Lung (tissue), 16 donors: ENCODE measurements around the gene NBPF3. TPM values are rescaled to one million over a fixed set of nuclear protein-coding genes. Genes with fewer than 3 reads are reported as not detected.

Experiments
- ATAC-seq: fragments of 200-7000 bp; cut with Tn5 transposase; one replicate; pipeline ENCODE4 v1.9.1; 2020; ENCODE audit warnings: moderate number of reproducible peaks; ENCODE audit not compliant: insufficient read depth, low FRiP score
- DNase-seq, 3 donors: peaks; one replicate each; pipeline ENCODE4 v3.0.0-alpha.2; 2013 to 2017
- H3K27ac ChIP-seq, 2 donors: one replicate each; pipeline ENCODE4 v1.5.1; 2013; ENCODE audit warnings: mild to moderate bottlenecking in 2 of 2, moderate library complexity in 2 of 2, control low read depth in 1 of 2, inconsistent platforms in 1 of 2, low read depth in 1 of 2, low read length in 1 of 2
- H3K27me3 ChIP-seq, 3 donors: one replicate each; pipeline ENCODE4 v1.5.1; 2013; ENCODE audit warnings: low read length in 2 of 3; ENCODE audit not compliant: control insufficient read depth in 3 of 3, insufficient read depth in 3 of 3
- H3K36me3 ChIP-seq, 4 donors: one replicate each; pipeline ENCODE4 v1.5.1; 2013; ENCODE audit warnings: low read length in 4 of 4, mild to moderate bottlenecking in 1 of 4, moderate library complexity in 1 of 4; ENCODE audit not compliant: control insufficient read depth in 4 of 4, insufficient read depth in 4 of 4
- H3K4me1 ChIP-seq, 5 donors: one replicate each; pipeline ENCODE4 v1.5.1; 2013; ENCODE audit warnings: low read length in 5 of 5, mild to moderate bottlenecking in 2 of 5, moderate library complexity in 1 of 5; ENCODE audit not compliant: control insufficient read depth in 5 of 5, insufficient read depth in 5 of 5
- H3K4me3 ChIP-seq: one replicate; pipeline ENCODE4 v1.5.1; 2013; ENCODE audit warnings: mild to moderate bottlenecking, control low read depth, moderate library complexity
- H3K9ac ChIP-seq, 2 donors: one replicate each; pipeline ENCODE4 v1.5.1; 2013; ENCODE audit warnings: low read length in 2 of 2, control low read depth in 1 of 2; ENCODE audit not compliant: insufficient read depth in 1 of 2
- H3K9me3 ChIP-seq, 4 donors: one replicate each; pipeline ENCODE4 v1.5.1; 2013; ENCODE audit warnings: low read length in 3 of 4, mild to moderate bottlenecking in 1 of 4, moderate library complexity in 1 of 4; ENCODE audit not compliant: control insufficient read depth in 4 of 4, insufficient read depth in 3 of 4
- WGBS, 2 donors: extraction: QIAGEN DNeasy Blood & Tissue Kit; methylation state at CpG; one replicate each; pipeline ENCODE4 v1.1.7; 2013; 5-methylcytosine and 5-hydroxymethylcytosine counted together
- long read RNA-seq, 5 donors: transcript quantifications; one replicate each; lab custom pipeline, GENCODE V29; 2026
- polyA plus RNA-seq, 2 donors: library from polyadenylated mRNA; stranded (reverse); fragments of 200-250 nt; gene quantifications; one replicate each; pipeline ENCODE4 v1.2.1, GENCODE V29; 2013
- total RNA-seq, 2 donors: library from RNA; depleted of rRNA in 1 of 2; stranded (reverse); fragments of >200 nt in 1 of 2; gene quantifications; one replicate each; pipeline ENCODE4 v1.2.1, GENCODE V29; 2014 to 2021
- TF ChIP-seq, protein P1 (sequence below): IDR thresholded peaks from 2 replicates; pipeline ENCODE4 v1.5.1; 2012; ENCODE audit warnings: mild to moderate bottlenecking; ENCODE audit errors: control extremely low read depth, extremely low read depth
- donor health status: control.
- donor health status: control.
- donor health status: Bipolar disorder and iron deficiency.
- donor health status: healthy.
- donor health status: DM: yes; HTN: yes; CAD: no.

Gene NBPF3, protein sequence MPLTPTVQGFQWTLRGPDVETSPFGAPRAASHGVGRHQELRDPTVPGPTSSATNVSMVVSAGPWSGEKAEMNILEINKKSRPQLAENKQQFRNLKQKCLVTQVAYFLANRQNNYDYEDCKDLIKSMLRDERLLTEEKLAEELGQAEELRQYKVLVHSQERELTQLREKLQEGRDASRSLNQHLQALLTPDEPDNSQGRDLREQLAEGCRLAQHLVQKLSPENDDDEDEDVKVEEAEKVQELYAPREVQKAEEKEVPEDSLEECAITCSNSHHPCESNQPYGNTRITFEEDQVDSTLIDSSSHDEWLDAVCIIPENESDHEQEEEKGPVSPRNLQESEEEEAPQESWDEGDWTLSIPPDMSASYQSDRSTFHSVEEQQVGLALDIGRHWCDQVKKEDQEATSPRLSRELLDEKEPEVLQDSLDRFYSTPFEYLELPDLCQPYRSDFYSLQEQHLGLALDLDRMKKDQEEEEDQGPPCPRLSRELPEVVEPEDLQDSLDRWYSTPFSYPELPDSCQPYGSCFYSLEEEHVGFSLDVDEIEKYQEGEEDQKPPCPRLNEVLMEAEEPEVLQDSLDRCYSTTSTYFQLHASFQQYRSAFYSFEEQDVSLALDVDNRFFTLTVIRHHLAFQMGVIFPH
- total RNA-seq (10 to 100 TPM in 1 of 2 donors, 1 to 10 TPM in 1; 9.7 to 17.6 TPM), polyA plus RNA-seq (1 to 10 TPM; 1.3 to 1.6 TPM)
- long read RNA-seq, donor 1, full-length matches to known transcripts, result 4 of 4 reads
- long read RNA-seq, donor 1, partial matches to known transcripts, result 0 of 4 reads
- long read RNA-seq, donor 1, other reads (novel, unspliced or antisense), result 0 of 4 reads
- long read RNA-seq, donor 2, result 0 reads
- long read RNA-seq, donor 3, result 0 reads
- long read RNA-seq, donor 4, result 0 reads
- long read RNA-seq, donor 5, partial matches to known transcripts, result 9 of 26 reads
- long read RNA-seq, donor 5, other reads (novel, unspliced or antisense), result 17 of 26 reads

- ATAC-seq, result peak; percentile 98
Measured at GRCh38 chr1:21439721-21440629, at the start of gene NBPF3. Gene NBPF3 (plus strand): TSS chr1:21440137. CDS start chr1:21445087, 4,950 bp downstream.

DNA sequence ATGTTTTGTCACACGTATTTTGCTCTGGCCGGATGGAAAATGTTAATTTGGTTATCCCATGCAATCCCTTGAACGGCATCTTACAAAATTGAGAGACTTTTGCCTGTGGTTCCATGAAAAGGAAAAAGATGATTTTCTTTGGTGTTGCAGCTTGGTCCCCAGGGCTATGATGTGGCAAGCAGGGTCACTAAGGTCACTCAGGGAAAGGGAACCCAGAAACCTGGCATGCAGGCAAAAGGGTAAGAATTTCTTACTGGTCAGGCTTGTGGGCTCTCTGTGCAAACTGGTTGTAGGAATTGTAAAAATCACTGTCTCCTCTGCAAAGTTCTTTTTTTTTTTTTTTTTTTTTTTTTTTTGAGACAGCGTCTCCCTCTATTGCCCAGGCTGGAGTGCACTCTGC, 48.4 kb upstream of the NBPF3 start:
- H3K4me1 ChIP-seq, result no peaks in the 10 kb centered on the region
- H3K9me3 ChIP-seq, result no peaks in the 10 kb centered on the region
- DNase-seq (no peak), ATAC-seq (no peak)
- 90 to 91% methylated on average over 4 of the region's 4 CpGs for WGBS, 2 donors
- TF ChIP-seq, protein P1, sequence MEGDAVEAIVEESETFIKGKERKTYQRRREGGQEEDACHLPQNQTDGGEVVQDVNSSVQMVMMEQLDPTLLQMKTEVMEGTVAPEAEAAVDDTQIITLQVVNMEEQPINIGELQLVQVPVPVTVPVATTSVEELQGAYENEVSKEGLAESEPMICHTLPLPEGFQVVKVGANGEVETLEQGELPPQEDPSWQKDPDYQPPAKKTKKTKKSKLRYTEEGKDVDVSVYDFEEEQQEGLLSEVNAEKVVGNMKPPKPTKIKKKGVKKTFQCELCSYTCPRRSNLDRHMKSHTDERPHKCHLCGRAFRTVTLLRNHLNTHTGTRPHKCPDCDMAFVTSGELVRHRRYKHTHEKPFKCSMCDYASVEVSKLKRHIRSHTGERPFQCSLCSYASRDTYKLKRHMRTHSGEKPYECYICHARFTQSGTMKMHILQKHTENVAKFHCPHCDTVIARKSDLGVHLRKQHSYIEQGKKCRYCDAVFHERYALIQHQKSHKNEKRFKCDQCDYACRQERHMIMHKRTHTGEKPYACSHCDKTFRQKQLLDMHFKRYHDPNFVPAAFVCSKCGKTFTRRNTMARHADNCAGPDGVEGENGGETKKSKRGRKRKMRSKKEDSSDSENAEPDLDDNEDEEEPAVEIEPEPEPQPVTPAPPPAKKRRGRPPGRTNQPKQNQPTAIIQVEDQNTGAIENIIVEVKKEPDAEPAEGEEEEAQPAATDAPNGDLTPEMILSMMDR, result no peak
- H3K4me3 ChIP-seq, result no peak overlapping the region
- no peak overlapping the region for H3K27ac ChIP-seq
- no peaks in the 10 kb centered on the region for H3K27me3 ChIP-seq
- H3K36me3 ChIP-seq, result no peaks in the 10 kb centered on the region
- no peak overlapping the region for H3K9ac ChIP-seq

More at GRCh38 chr1:21439721-21440629, at the start of gene NBPF3:
- Histone ChIP-seq H3K4me3 (peak within 1 kb of the TSS; percentile 95), H3K36me3 (no peaks in the 10 kb centered on the region), H3K9ac (peak within 1 kb of the TSS; percentile 33 to 75), H3K9me3 (no peaks in the 10 kb centered on the region), H3K27me3 (peaks cover 0 to 2% (median 0%) of the 10 kb centered on the region in 3 donors), H3K27ac (no peak within 1 kb of the TSS), H3K4me1 (peaks cover 0 to 5% (median 2%) of the 10 kb centered on the region in 5 donors)
- DNase-seq, result peak; percentile 80 to 94 (median 88)
- TF ChIP-seq, protein P1, result no peak
- WGBS, 2 donors, result 0 to 2% methylated on average over 67 to 87 of the region's 87 CpGs

- Histone ChIP-seq H3K36me3 (no peaks in the 10 kb centered on the region), H3K4me3 (no peak overlapping the region), H3K27ac (no peak overlapping the region), H3K9ac (no peak overlapping the region), H3K4me1 (no peaks in the 10 kb centered on the region), H3K27me3 (no peaks in the 10 kb centered on the region), H3K9me3 (no peaks in the 10 kb centered on the region)
- TF ChIP-seq, protein P1, result no peak
- DNase-seq (no peak), ATAC-seq (no peak)
- 81 to 83% methylated on average over 15 of the region's 15 CpGs for WGBS, 2 donors
Measured at GRCh38 chr1:21392587-21393263, 47.2 kb upstream of the NBPF3 start.
